Esophagus muscularis mucosa (tissue), 4 donors: ENCODE results near the gene NEDD8. TPM values are rescaled to one million over a fixed set of nuclear protein-coding genes. Genes with fewer than 3 reads are reported as not detected.

ENCODE experiments used
- DNase-seq: peaks from one replicate; pipeline ENCODE4 v3.0.0-alpha.2; 2017; ENCODE audit errors: extremely low spot score
- H3K27ac ChIP-seq, 4 donors: fragments of 200-600 bp; sonication (generic); replicated peaks in 1 of 4; 1 replicate in 3 of 4; 2 replicates in 1 of 4; pipeline ENCODE4 v1.5.1; 2016 to 2019; ENCODE audit warnings: mild to moderate bottlenecking in 1 of 4
- H3K27me3 ChIP-seq, 4 donors: fragments of 200-600 bp; sonication (generic); one replicate each; pipeline versions ENCODE4 v1.5.1 to v1.6.0; 2016 to 2019
- H3K36me3 ChIP-seq, 4 donors: fragments of 200-600 bp; sonication (generic); one replicate each; pipeline ENCODE4 v1.5.1; 2016 to 2019
- H3K4me1 ChIP-seq, 4 donors: fragments of 200-600 bp; sonication (generic); one replicate each; pipeline ENCODE4 v1.5.1; 2016 to 2019
- H3K4me3 ChIP-seq, 4 donors: fragments of 200-600 bp; sonication (generic); 1 replicate in 2 of 4; 2 replicates in 2 of 4; pipeline ENCODE4 v1.5.1; 2016 to 2019; ENCODE audit warnings: mild to moderate bottlenecking in 4 of 4, moderate library complexity in 1 of 4
- H3K9me3 ChIP-seq, 4 donors: fragments of 200-600 bp; sonication (generic); 1 replicate in 3 of 4; 2 replicates in 1 of 4; pipeline ENCODE4 v1.5.1; 2016 to 2019
- CTCF ChIP-seq, 3 experiments: fragments of 200-600 bp in 2 of 3; fragments of 450-650 bp in 1 of 3; sonication (generic) in 2 of 3; IDR thresholded peaks; one replicate each; pipeline ENCODE4 v1.5.1; 2017 to 2019; ENCODE audit warnings: antibody characterized with exemption in 3 of 3, mild to moderate bottlenecking in 2 of 3, moderate library complexity in 1 of 3
- EP300 ChIP-seq: sonication (generic); formaldehyde crosslinking; IDR thresholded peaks from one replicate; pipeline ENCODE4 v1.6.1; 2017; ENCODE audit warnings: antibody characterized with exemption
- POLR2A ChIP-seq: fragments of 450-650 bp; IDR thresholded peaks from one replicate; pipeline ENCODE4 v1.6.1; 2017; ENCODE audit warnings: antibody characterized with exemption, moderate library complexity, mild to moderate bottlenecking, low read depth
- POLR2AphosphoS5 ChIP-seq, 2 donors: sonication (generic); formaldehyde crosslinking; IDR thresholded peaks; one replicate each; pipeline ENCODE4 v1.6.1; 2017; ENCODE audit warnings: antibody characterized with exemption in 2 of 2
- WGBS: methylation state at CpG from one replicate; pipeline ENCODE4 v1.1.5; 2018; 5-methylcytosine and 5-hydroxymethylcytosine counted together
- intact Hi-C: fragments of 100-400 bp; cut with DNase I; formaldehyde crosslinking; loops from one replicate; pipeline ENCODE4 v1.15.1; 2023
- total RNA-seq, 4 donors: library from RNA; depleted of rRNA; stranded (reverse); fragments of >200 nt; gene quantifications; one replicate each; pipeline versions ENCODE4 v1.1.0 to v1.2.1, GENCODE V29; 2016

Gene NEDD8
- total RNA-seq, 4 donors from 2014 or later: 117 to 152 (median 131) TPM

GRCh38 chr14:24198814-24199524 lies 33.2 kb downstream of the NEDD8 start:
- Histone ChIP-seq H3K4me3 (no peak overlapping the region), H3K27me3 (no peaks in the 10 kb centered on the region), H3K27ac (no peak overlapping the region), H3K4me1 (peaks cover 31 to 43% (median 37%) of the 10 kb centered on the region in 4 donors), H3K9me3 (no peaks in the 10 kb centered on the region), H3K36me3 (peaks cover 0 to 39% (median 13%) of the 10 kb centered on the region in 4 donors)
- no peak for DNase-seq
- intact Hi-C loops: no loop called here
- 80% methylated on average over 7 of the region's 7 CpGs for WGBS
- TF ChIP-seq POLR2AphosphoS5 (IDR thresholded peaks at IDR 0.05) (no peak), POLR2A (no peak), EP300 (no peak), CTCF (IDR thresholded peaks at IDR 0.05) (no peak)

GRCh38 chr14:24197056-24197450 lies 35.1 kb downstream of the NEDD8 start:
- H3K27me3 ChIP-seq: no peaks in the 10 kb centered on the region
- 85% methylated on average over 2 of the region's 2 CpGs for WGBS
- DNase-seq: no peak
- peaks cover 11 to 33% (median 23%) of the 10 kb centered on the region in 4 donors for H3K36me3 ChIP-seq
- H3K4me1 ChIP-seq: peaks cover 32 to 57% (median 45%) of the 10 kb centered on the region in 4 donors
- intact Hi-C loops: no loop called here
- H3K4me3 ChIP-seq: peak overlapping the region in 2 of 4 donors; percentile 84 to 85
- H3K27ac ChIP-seq: no peak overlapping the region
- H3K9me3 ChIP-seq: no peaks in the 10 kb centered on the region
- TF ChIP-seq POLR2AphosphoS5 (IDR thresholded peaks at IDR 0.05) (no peak), CTCF (IDR thresholded peaks at IDR 0.05) (no peak), EP300 (no peak), POLR2A (no peak)

GRCh38 chr14:24196071-24197055 lies 35.8 kb downstream of the NEDD8 start:
- DNase-seq: no peak
- intact Hi-C loops: no loop called here
- Histone ChIP-seq H3K9me3 (no peaks in the 10 kb centered on the region), H3K27me3 (no peaks in the 10 kb centered on the region), H3K4me3 (peak overlapping the region; percentile 82 to 89 (median 84)), H3K36me3 (peaks cover 11 to 34% (median 27%) of the 10 kb centered on the region in 4 donors), H3K27ac (peak overlapping the region; percentile 95 to 98 (median 96)), H3K4me1 (peaks cover 32 to 61% (median 45%) of the 10 kb centered on the region in 4 donors)
- 37% methylated on average over 33 of the region's 33 CpGs for WGBS
- TF ChIP-seq POLR2AphosphoS5 (IDR thresholded peaks at IDR 0.05) (no peak), CTCF (IDR thresholded peaks at IDR 0.05) (no peak), POLR2A (no peak), EP300 (no peak)

- peaks cover 32 to 61% (median 45%) of the 10 kb centered on the region in 4 donors for H3K4me1 ChIP-seq
Observed at GRCh38 chr14:24195186-24196070, 36.7 kb downstream of the NEDD8 start, which contains the start of gene TM9SF1. TSS of gene TM9SF1 (minus strand) at chr14:24195441. CDS start at chr14:24195019, 422 bp downstream.

More at GRCh38 chr14:24195186-24196070, 36.7 kb downstream of the NEDD8 start, which contains the start of gene TM9SF1:
- Histone ChIP-seq H3K9me3 (no peaks in the 10 kb centered on the region), H3K36me3 (peaks cover 12 to 34% (median 29%) of the 10 kb centered on the region in 4 donors), H3K27ac (peak within 1 kb of the TSS; percentile 95 to 98 (median 96)), H3K4me3 (peak within 1 kb of the TSS; percentile 82 to 89 (median 84)), H3K27me3 (no peaks in the 10 kb centered on the region)
- intact Hi-C loops: loop anchor here (2.0 kb wide), 1 partner anchor 17 kb away; the partner anchor contains the start of gene CHMP4A
- peak; percentile 94 for TF ChIP-seq POLR2AphosphoS5 (IDR thresholded peaks at IDR 0.05)
- TF ChIP-seq EP300: no peak
- TF ChIP-seq CTCF (IDR thresholded peaks at IDR 0.05): no peak
- TF ChIP-seq POLR2A: no peak
- DNase-seq: peak; percentile 97
- WGBS: under 1% methylated on average over 27 of the region's 89 CpGs
